ENCODE measurements around the gene SCYL1.

SCYL1 gene

GRCh38 chr11:65572356-65573051 is 47.6 kb downstream of the SCYL1 start, which contains the start of gene FAM89B:
Gene FAM89B (plus strand): TSS chr11:65572538. CDS start chr11:65572670, 132 bp downstream.
- peak; percentile 96 for DNase-seq

- DNase-seq, result no peak
Observed at GRCh38 chr11:65573391-65574079, 48.7 kb downstream of the SCYL1 start.

- peak; percentile 86 for DNase-seq
Observed at GRCh38 chr11:65574109-65574810, 49.4 kb downstream of the SCYL1 start.

- DNase-seq, result peak; percentile 22
Observed at GRCh38 chr11:65574811-65575567, 50.1 kb downstream of the SCYL1 start.

GRCh38 chr11:65575568-65576231 is 50.8 kb downstream of the SCYL1 start, which contains the start of gene EHBP1L1:
Gene EHBP1L1 (plus strand): TSS chr11:65576053. CDS start chr11:65576303, 250 bp downstream.
- peak; percentile 45 for DNase-seq

GRCh38 chr11:65576232-65576866 is 51.5 kb downstream of the SCYL1 start:
- no peak for DNase-seq

- DNase-seq, result peak; percentile 26
Observed at GRCh38 chr11:65576867-65577755, 52.2 kb downstream of the SCYL1 start.

- DNase-seq, result no peak
Observed at GRCh38 chr11:65577756-65578109, 52.9 kb downstream of the SCYL1 start.

GRCh38 chr11:65578134-65578533 is 53.3 kb downstream of the SCYL1 start:
- no peak for DNase-seq

- DNase-seq, result no peak
Observed at GRCh38 chr11:65578667-65579066, 53.8 kb downstream of the SCYL1 start.

- DNase-seq, result no peak
Observed at GRCh38 chr11:65579291-65579690, 54.4 kb downstream of the SCYL1 start.

GRCh38 chr11:65580031-65580692 is 55.3 kb downstream of the SCYL1 start:
- no peak for DNase-seq

GRCh38 chr11:65580756-65581155 is 55.9 kb downstream of the SCYL1 start:
- DNase-seq, result no peak

GRCh38 chr11:65581928-65582327 is 57.0 kb downstream of the SCYL1 start:
- DNase-seq, result no peak

- DNase-seq, result no peak
Observed at GRCh38 chr11:65583589-65583988, 58.7 kb downstream of the SCYL1 start.

- no peak for DNase-seq
Observed at GRCh38 chr11:65584106-65584505, 59.2 kb downstream of the SCYL1 start.

- DNase-seq, result peak; percentile 70
Observed at GRCh38 chr11:65584723-65585171, 59.9 kb downstream of the SCYL1 start.

- DNase-seq, result peak; percentile 33
Observed at GRCh38 chr11:65585396-65586246, 60.7 kb downstream of the SCYL1 start.

- DNase-seq, result no peak
Observed at GRCh38 chr11:65586247-65586630, 61.4 kb downstream of the SCYL1 start.

Data from eye (tissue), 1 donor.